HG03457 (cell line): ENCODE data around the gene FRMD4B.
"Not testable (repeated sequence)": the region's sequence is repeated elsewhere in the genome, so short reads cannot be mapped to it uniquely, and the experiment has no call there.

Experiments
- ATAC-seq: cut with Tn5 transposase; IDR thresholded peaks from one replicate; pipeline ENCODE4 v1.9.1; 2021; ENCODE audit warnings: moderate number of reproducible peaks; ENCODE audit not compliant: unreplicated experiment

The FRMD4B gene

DNA sequence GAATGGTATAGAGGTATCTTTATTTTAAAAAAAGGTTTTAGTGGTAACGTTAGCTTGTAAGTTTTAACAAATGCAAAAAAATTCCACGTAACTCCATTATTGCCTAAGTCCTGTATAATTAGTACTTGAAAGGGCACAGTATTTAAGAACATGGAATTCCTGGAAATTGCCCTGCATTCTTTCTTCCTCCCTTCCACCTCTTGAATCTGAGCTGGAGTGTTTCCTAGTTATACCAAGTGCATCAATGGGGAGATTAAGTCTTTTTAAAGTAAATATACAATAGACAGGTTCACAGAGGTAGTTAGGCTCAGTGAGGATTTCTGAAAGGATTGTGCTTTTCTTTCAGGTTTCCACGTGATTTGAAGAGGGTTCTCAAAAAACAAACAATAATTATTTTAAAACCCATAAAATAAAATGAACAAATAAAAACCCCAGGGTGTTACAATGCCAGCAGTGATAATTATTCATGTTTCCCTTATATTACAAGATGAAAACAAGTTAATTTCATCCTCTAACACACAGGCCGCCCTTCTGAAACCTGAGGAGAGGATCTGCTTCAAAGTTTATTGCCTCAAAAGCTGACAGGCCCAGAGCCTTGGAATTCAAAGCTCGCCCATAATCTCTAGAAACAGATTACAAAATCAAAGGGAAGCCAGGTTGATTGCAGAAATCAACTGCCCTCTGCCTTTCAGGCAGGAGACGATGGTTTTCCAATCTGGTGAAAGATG is 134.6 kb downstream of the FRMD4B start:
- ATAC-seq = no peak

DNA sequence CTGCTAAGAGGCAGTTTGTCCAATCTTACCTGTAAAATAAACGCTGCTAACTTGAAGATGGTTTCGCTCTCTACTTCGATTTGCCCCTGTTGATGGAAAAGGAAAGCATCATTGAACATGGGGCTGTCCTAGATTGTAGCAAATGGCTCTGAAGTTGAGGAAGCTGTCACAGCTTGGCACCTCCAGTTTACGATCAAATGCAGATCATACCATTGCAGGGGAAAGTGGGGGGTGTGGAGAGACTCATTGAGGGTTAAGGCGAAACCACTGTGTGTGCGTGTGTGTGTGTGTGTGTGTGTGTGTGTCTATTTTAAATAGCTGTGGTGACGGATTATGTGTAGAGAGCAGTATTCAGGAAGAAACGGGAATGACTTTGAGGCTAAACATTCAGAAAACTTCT is 135.9 kb downstream of the FRMD4B start:
- ATAC-seq = no peak

DNA sequence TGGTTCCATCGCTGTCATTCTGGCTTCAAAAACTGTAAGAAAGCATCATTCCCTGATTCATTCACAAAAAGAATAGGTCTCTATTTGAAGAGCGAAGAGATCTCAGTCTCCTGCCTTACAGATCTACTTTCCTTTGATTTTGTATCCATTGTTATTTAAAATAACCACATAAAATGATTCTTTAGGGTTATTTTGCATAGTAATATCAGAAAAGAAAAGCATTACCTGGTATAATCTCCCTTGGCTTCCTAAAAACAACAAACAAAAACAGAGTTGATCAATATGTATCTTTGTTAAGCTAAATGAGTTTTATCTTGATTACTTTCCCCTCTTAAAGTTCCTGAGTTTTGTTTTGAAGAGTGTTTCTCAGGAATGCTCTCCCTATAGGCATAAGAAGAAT is 136.9 kb downstream of the FRMD4B start:
- ATAC-seq = no peak

DNA sequence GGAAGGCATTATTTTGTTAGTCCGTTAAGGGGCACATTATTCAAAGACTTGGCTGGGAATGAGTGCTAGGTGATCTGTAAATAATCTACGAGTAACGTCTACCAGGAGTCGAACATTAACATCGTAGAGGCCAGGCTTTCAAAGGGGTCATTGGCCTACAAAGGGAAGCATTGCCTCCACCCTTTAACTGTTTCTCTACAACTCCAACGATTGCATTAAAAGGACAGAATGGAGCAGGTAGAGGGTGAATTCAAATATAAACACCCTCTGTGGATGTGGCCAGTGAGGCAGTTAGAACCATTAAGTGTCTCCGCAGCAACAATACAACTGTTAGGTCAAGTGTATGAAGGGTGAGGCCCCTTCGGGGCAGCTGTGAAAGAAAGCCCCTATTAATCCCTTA is 137.5 kb downstream of the FRMD4B start:
- ATAC-seq = no peak

DNA sequence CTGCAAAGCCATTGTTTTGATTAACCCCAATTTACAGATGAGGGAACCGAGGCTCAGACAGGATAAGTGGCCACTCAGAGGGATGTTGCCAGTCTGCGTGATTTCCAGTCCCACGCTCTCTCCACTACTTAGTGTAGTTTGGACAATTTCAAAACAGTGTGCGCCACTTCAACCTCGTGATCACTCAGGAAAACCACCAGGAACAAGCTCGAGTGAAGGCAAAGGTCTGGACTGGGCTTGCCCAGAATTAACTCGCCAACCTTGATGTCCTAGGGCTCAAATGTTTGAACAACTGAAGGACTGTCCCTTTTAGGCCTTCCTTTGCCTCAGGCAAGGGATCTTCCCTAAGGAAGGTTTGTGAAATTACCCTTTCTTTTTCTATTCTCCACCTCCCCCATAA is 139.3 kb downstream of the FRMD4B start:
- ATAC-seq = no peak

DNA sequence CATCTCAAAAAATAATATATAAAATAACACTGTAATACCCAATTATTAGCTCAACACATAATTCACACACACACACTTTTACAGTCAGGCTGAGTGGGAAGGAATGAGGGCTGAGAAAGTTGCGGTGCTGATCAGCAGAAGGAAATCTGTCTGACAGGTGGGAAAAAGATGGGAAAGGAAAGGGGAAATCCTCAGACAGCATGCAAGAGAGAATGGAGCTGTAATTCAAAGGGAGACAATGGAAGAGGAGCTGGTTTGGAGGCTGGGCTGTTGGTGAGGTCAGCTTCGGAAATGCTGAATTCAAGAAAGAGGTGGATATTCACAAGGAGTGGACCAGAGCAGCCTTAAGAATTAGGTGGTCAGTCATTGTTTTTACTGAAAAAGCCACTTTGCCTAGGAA is 141.8 kb downstream of the FRMD4B start:
- ATAC-seq = no peak

DNA sequence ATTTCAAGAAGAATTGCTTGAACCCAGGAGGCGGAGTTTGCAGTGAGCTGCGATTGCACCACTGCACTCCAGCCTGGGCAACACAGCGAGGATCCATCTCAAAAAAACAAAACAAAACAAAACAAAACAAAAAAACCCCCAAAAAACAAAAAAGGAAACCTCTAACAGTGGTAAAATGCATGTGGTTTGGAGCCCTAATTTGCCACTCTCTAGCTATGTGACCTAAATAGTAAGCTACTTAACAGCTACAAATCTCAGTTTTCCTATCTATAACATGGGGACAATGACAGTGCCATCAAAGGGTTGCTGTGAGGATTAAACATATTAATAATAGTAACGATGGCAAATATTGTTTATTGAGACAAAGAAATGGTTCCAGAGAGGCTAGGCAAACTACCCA is 144.1 kb downstream of the FRMD4B start:
- ATAC-seq = no peak

DNA sequence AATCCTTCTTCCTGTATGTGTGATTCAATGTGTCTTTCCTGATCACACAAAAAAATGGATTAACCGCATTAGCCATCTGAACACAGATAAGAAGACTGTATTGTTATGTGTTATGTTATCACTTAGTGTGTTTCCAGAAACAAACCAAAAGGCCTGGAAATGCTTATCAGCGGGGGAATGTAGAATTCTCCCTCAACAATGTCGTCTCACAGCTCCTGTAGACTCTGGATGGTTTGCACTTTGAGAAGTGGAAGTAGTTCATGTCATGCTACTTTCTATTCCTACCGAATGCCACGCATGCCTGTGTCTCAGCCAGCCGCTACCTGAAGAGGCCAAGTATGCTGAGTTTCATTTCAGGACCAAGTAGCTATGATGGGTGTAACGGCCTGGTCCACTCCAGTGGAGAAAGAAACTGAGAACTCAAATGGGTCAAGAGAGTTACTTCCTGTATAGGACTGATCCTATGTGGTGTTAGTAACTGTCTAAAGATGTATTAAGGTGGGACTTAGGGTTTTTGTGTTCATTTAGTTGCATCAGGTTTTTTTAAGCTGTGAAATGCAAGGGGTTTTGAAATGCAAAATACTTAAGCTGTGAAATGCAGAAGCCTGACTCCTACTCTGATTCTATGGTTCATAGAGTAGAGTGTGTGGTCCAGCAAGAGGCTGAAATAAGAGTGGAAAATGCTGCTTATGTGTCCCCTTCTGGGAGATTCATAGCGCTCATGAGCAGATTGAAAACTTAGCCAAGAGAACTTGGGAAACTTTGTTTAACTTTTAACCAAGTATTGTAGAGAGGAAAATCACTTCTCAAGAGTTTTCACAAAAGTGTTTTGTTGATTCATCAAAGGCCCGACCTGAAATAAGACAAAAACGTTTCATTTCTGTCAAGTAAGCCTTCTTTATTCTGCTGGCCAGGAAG is 145.0 kb downstream of the FRMD4B start:
- no peak for ATAC-seq

DNA sequence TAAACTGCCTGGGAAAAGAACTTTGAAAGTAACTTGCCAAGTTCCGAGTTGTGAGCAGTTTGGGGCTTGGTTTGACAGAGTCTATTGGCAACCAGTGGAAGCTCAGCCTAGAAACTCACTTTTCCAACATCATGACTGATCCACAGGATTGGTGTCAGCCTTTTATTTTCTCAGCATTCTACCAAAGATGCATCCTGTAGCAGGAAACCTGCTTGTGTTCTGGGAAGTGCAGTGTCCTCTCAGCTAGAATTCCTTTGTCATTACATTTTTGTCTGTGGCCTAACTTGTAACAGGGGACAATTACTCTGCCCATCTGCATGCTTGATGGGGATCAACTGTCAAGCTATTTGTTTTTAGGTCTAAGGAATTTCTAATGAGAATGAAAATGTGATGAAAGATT is 146.8 kb downstream of the FRMD4B start:
- ATAC-seq = no peak

DNA sequence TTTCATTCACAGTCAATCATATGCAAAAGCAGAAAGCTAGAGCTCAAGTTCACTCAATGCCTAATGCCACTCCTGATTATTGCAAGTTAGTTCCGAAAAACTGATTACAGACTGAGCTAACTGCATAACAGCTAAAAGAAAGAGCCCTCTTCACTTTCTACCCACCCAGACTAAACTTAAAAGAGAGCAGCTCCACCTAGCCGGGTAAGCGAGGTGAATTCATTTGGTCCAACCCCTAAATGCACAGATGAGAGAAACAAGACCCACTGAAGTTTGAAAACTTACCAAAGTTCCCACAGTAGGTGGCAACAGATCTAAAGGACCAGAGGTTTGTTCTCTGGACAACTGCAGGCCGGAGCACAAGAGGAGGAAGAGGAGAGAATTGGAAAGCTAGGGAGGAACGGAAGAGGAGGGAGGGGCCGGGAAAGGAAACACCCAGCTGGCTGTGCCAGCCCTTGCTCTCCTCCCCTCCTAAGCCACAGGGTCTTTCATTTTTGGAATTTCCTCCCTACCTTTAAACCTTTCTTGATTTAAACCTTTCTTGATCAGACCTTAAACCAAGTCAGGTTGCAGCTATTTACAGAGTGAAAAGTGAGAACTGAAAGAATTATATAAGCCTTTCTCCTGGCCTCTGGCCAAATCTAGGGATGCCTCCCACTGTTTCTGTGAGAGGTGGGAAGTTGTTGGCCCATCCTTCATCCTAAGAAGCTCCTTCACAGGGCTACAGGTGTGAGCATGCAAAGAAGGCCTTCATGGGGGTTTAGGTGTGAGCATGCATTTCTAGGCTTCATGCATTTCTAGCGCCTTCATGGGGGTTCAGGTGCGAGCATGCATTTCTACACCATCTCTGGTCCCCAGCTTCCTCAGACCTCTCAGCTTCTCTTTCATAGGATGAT is 148.8 kb downstream of the FRMD4B start:
- no peak for ATAC-seq

DNA sequence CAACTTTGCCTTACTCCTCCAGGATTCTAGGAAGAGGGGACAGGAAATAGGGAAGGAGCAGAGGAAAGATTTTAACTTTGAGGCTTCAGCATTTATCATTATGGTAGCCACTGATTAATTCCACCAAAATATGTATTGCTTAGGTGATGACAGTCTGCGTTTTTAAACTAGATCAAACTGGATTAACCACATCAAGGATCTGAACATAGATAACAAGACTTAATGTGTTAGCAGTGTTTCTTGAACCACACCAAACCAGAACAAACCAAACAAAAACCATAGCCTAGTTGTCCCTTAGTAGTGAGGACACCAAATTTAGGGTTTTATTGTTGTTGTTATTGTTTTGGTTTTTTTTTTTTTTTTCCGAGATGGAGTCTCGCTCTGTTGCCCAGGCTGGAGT is 150.0 kb downstream of the FRMD4B start:
- ATAC-seq = no peak

DNA sequence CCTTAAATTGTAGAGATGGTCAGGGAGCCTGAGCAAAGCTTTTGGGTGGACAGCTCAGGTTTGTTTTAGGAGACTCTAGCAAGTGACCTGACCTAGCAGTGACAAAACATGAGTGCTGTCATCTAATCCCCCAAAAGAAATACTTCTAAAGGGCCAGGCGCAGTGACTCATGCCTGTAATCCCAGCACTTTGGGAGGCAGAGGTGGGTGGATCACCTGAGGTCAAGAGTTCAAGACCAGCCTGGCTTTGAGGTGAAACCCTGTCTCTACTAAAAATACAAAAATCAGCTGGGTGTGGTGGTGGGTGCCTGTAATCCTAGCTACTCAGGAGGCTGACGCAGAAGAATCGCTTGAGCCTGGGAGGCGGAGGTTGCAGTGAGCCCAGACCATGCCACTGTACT is 150.7 kb downstream of the FRMD4B start:
- ATAC-seq = not testable (repeated sequence)

DNA sequence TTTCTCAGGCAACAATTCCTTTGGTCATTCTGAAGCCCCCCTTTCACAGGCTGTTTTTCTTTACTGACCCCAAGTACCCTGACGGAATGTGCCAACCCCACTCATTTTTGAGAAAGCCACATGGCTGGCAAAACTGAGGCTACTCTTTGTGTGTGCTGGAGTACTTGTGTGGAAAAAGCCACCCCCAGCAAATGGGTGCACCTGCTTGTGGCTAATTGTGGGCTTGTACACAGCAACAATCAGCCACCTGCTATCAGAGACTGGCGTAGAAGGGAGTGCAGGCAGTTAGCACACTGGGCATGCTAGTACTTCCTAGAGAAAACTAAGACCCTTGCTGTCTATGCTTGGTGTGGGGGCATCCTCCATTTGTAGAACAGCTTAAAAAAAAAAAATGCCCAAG is 153.4 kb downstream of the FRMD4B start:
- ATAC-seq = no peak

DNA sequence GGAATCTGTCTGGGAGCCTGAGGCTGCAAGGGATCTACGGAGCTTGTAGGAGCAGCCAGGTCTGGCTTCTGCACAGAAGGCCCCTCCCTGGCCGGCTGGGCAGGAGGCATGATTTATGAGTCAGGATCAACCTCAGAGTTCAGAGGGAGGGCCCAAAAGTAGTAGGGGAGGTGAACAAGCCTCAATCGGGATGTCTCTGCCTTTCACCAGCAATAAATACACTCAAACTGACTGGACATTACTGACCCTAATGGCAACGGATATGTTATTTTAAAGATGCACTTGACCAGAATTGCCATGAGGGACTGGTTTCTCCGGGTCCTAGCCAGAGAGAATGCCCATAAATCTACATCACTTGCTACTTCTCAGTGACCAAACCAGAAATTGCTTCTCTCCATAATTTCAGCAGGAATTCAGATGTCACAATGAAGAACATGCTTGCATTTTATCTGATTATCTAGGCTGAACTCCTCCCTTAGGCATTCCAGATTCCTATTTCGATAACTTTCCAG is 153.9 kb downstream of the FRMD4B start:
- no peak for ATAC-seq

DNA sequence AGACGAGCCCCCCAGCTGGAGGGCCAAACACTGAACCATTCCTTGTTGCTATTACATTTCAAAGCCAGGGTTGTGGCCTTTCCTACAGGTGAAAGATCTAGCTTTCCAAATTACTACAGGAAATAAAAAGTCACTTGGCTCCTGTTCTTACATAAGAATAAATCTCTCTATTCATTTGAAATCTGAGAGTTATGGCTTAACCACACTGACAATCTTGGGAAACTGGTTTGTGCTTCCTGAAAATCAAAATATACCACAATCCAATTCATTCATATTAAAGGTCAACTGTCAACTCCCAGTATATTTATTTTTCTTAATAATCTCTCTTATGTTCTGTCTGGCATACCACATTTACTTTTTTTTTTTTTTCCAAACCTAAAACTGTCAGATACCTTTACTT is 159.8 kb downstream of the FRMD4B start:
- ATAC-seq = no peak

DNA sequence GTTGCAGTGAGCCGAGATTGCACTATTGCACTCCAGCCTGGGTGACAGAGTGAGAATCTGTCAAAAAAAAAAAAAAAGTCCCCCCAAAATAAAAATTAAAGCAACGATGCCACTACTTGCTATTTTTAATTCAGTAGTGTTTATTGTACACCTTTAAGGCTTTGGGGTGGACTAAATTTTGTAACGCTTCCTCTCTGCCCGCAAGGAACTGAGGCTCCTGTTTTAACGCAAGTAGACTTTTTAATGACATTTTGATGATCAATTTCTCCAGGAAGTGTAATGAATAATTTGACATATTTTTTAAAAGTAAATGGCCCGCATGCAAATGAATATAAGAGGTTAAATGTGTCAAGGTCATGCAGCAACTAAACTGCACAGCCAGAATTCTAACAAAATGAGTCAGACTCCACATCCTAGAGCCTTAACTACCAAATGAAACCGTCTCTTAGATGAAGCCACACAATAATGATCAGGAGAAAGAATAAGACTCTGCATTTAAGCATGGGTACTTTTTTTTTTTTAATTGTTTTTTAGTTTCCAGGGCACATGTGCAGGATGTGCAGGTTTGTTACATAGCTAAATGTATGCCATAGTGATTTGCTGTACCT is 166.7 kb downstream of the FRMD4B start:
- ATAC-seq = no peak

DNA sequence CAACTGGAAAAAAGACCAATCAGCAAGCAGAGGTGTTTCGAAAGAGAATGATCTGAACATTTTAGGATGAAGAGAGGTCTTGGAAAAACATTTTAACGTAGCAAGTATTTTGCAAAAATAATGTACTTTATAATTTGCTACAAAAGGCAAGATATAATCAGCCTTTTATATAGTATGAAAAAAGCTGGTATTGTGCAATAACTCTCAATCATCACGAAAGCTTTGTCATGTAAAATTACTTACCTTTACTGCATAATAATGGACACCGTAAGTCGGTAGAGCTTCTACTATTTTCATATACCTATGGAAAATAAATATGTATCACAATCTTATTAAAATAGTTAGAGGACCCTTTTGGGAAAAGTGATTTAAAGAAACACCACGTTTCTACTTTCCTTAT is 167.8 kb downstream of the FRMD4B start:
- no peak for ATAC-seq

DNA sequence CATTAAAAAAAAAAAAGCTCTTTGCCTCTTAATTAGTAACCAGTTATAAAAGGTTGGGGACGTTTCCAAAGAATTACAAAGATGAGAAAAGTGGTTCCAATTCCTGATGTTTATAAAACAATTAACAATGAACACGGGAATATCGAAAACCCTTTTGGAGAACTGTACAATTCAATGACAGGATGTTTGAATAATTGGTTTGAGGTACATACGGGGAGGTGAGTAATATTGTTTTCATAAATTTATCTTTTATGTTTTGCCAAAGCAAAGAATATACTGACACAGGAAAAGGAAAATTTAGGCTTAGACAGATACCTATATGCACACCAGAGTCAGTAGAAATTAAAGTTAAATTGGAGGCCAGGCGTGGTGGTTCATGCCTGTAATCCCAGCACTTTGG is 168.9 kb downstream of the FRMD4B start:
- ATAC-seq = no peak

DNA sequence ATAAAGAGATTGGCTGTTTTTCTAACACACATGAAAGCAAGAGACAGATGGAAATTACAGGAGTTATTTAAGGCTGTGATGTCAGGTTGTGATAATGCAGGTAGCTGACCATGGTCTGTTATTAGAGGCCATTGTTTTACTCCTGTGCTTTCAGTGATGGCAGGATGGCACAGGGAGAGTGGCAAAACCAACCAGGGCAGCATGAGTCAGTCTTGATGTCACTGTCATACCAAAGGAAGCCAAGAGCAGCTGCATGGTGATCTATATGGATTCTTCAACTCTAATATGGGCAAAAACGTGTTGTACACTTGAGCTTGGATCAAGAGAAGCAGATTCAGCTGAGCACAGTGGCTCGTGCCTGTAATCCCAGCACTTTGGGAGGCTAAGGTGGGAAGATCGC is 171.6 kb downstream of the FRMD4B start:
- ATAC-seq = no peak

DNA sequence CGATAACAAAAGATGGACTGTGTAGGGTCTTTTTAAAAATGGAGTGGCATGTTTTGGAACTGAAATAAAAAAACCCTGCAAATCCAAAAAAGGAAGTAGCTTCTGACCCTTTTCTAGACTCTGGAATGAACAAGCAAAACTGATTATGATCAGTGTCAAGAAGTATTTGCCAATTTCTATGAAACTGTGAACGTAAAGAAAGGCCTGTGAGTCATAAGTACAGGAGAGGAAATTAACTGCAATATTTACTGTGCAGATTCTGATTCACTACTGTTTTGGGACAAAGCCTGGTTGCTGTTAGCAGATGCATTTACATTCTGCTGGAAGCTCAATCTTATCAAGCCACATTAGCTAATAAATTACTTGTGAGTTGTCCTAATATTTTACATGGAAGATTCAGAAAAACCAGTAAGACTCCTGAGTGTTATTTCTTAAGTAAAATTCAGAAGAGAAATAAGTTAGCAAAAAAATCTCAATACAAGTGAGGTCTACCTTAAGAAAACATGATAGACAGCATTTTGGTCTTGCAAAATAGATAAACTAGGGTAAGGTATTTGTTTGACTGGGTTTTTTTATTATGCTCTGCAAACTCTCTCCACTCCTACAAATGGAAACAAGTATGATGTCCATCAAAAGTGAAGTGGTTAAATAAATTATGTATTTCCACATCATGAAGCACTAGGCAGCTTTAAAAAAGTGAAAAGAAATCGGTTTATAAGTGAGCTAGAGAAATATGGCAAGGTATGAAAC is 173.3 kb downstream of the FRMD4B start:
- ATAC-seq = no peak
